Activated CD8-positive, alpha-beta memory T cell treated with anti-CD3 and anti-CD28 coated beads, Interleukin-2, amount 50 U/mL, for 1 hour (primary cell): ENCODE measurements around the gene APOL1.
"Not testable (repeated sequence)": the region's sequence is repeated elsewhere in the genome, so short reads cannot be mapped to it uniquely, and the experiment has no call there.

ENCODE experiments used
- DNase-seq: peaks from one replicate; pipeline ENCODE4 v3.0.0-alpha.2; 2020; ENCODE audit errors: extremely low read depth

The APOL1 gene

DNA sequence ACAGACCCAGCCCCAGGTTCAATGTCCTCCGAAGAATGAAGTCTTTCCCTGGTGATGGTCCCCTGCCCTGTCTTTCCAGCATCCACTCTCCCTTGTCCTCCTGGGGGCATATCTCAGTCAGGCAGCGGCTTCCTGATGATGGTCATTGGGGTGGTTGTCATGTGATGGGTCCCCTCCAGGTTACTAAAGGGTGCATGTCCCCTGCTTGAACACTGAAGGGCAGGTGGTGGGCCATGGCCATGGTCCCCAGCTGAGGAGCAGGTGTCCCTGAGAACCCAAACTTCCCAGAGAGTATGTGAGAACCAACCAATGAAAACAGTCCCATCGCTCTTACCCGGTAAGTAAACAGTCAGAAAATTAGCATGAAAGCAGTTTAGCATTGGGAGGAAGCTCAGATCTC lies 14.1 kb downstream of the APOL1 start:
- no peak for DNase-seq

DNA sequence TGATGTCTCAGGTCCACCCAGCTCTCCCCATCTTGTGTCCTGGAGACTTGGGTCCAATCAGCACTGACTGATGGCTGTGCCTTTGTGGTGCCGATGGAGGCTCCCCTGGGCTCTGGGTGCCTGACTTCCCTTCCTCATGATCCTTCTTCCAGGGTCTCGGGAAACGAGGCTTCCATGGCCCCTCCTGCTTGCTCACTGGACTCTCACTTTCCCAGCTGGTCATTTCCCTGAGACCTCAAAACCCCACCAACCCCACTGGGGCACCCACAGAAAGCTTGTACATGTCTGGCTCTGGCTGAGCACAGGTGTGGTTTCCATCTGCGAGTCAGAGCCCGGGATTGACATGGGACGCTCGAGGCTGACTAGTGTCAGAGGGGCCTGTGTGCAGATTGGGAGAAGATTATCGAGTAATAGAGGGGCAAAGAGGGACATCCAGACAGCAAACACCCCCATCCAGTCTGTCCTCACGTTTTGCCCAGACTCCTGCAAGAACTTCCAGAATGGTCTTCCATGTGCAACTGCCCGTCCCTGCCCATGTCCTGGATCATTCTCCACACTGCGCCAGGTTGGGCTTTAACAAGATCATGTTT lies 15.1 kb downstream of the APOL1 start:
- DNase-seq = no peak

DNA sequence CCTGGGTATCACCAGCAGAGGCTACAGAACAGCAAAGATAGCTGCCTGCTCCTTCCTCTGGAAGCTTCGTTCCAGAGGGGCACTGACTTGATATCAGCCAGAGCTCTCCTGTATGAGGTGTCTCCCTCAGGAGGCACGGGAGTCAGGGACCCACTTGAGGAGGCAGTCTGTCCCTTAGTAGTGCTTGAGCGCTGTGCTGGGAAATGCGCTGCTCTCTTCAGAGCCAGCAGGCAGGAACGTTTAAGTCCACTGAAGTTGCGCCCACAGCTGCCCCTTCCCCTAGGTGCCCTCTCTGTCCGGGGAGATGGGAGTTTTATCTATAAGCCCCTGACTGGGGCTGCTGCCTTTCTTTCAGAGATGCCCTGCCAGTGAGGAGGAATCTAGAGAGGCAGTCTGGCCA lies 18.3 kb downstream of the APOL1 start:
- not testable (repeated sequence) for DNase-seq

DNA sequence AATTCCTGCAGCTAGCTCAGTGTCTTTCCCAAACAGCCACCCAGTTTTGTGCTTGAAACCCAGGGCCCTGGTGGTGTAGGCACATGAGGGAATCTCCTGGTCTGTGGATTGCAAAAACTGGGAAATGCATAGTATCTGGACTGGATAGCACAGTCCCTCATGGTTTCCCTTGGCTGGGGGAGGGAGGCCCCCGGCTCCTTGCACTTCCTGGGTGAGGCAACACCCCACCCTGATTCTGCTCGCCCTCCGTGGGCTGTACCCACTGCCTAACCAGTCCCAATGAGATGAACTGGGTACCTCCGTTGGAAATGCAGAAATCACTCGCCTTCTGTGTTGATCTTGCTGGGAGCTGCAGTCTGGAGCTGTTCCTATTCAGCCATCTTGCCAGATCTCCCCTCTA lies 19.0 kb downstream of the APOL1 start:
- not testable (repeated sequence) for DNase-seq

DNA sequence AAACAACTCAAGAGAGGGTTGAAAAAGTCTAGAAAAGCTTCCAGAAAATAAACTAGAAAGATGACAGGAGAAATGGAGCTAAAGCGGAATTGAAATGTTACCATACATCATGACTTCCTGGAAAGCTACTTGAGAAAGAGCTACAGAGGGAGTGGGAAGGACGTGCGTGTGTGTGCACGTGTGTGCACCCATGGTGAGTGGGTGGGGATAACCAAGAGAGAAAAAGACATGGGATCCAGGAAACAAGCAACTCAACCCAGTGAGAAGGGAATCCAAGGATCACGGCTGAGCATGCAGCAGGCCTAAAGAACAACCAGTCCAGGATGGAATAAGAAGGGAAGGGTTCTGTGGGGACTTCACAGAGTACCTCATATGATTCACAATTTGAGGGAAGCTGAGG lies 21.6 kb downstream of the APOL1 start:
- no peak for DNase-seq

DNA sequence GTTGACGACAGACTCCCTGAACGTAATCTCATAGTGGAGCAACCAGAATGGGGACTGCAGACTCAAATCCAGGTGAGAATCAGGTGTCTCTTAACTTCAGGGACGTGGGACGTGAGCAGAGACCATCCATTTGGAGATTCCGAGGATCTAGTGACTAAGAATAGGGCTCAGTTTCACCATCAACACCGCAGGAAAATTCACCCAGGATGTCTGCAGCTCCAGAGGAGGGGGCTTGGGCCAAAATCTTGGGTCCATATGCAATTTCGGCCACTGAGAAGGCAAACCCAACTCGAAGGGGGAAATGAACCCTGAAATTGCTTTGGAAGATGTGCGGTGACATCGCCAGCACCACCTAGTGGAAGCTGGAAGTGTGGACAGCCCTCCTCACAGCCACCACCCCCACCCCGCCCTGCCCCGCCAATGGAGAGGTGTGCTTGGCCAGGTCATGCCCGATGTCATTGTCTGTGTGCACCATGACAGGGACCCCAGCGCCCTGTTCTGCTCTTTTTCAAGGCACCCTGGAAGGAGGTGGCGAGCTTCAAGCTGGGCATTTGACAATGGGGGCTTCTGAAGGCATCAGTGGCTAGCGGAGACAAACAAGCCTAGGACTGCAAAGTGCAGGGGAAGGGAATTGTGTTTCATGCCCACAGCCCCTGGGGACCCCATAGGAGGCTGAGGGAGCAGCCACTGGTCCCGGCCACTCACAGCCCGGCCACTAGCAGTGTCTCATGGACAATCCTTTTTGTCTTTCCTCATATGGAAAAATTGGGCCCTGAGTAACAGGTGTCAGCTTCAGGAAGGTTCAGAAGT lies 24.8 kb downstream of the APOL1 start:
- DNase-seq = peak; percentile 18

DNA sequence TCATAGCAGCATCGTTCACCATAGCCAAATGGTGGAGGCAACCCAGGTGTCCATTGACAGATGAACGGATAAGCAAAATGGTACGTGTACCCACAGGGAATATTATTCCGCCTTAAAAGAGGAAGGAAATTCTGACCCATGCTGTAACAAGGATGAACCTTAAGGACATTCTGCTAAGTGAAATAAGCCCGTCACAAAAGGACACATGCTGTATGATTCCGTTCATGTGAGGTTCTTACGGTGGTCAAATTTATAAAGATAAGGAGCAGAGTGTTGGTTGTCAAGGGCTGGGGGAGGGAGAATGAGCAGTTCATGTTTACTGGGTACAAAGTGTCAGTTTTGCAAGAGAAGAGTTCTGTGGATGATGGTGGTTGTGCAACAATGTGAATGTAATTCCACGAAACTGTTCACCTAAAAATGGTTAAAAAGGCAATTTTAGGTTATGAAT lies 26.3 kb downstream of the APOL1 start:
- DNase-seq = no peak

DNA sequence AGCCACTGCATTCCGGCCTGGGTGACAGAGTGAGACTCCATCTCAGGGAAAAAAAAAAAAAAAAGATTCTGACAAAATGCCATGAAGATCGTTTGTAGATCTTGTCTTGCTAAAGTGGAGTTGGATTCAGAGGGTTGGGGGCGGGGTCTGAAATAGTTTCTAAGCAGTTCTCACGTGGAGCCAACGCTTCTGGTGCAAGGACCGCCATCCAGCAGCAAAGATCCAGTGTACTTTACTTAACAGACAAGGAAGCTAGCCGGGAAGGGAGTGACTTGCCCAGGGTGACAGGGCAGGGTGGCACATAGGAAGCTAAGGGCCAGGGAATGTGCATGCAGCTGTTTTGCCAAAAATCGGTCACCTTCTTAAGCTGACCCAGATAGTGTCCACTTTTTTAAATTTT lies 27.4 kb downstream of the APOL1 start:
- no peak for DNase-seq

DNA sequence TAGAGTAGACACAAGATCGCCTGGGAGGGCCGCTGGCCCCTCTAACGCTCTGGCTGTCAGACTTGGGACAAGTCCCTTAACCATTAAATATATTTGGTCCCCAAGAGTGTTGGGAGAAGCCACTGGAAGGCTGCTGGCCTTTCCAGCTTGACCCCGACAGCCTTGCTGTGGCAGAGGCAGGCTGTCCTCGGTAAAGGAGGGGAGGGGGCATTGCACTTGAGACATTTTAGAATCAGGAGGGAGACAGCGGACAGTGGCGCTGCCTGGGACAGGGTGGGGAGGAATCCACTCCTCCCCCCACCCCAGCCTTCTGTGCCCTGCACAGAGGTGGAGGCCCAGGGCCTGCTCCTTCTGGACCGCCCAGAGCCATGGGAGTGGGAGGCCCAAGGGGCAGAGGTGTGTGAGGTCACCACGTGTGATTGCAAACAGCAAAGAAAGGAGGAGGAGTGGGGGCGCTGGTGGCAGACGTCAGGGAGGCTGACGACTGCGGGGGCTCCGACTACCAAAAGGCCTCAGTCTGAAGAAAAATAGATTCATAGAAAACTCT lies 28.9 kb downstream of the APOL1 start:
- DNase-seq = no peak

DNA sequence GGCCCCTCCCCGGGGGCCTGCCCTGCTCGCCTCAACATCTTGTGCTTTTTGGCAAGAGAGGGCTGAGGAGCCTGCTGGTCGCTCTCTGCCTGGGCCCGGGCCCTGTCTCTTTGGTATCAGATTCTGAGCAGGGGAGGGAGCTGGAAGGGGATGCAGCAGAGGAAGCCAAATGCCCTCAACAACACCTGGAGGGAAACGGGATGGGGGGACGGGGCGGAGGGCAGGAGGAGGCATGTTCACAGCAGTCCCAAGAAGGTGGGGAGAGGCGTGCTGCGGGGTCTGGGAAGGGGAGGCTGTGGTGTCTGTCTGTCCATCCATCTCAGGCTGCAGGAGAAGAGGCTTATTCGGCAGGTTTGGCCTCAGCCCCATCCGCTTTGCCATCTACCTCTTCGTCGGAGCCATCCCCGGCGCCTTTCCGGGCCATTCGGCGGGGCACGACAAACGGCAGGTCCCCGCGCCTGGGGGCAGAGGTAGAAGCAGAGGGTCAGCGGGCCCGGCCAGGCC lies 29.4 kb downstream of the APOL1 start:
- DNase-seq = no peak

DNA sequence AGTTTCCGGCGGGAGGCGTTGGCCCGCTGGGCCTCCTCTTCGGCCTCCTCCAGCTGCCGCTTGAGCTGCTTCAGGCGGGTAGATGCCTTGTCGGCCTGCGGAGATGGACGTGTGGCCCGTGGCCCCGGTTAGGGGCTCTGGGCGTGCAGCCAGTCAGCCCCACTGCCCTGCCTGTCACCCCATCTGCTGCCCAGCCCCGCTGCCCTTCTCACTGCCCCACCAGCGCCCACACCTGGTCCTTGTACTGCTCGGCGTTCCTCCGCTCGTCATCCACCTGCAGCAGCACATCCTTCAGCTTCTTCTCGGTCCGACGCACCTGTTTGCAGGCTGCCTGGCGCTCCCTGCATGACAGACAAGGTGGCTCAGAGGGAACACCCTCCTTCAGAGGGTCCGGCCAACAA lies 31.2 kb downstream of the APOL1 start:
- DNase-seq = no peak

DNA sequence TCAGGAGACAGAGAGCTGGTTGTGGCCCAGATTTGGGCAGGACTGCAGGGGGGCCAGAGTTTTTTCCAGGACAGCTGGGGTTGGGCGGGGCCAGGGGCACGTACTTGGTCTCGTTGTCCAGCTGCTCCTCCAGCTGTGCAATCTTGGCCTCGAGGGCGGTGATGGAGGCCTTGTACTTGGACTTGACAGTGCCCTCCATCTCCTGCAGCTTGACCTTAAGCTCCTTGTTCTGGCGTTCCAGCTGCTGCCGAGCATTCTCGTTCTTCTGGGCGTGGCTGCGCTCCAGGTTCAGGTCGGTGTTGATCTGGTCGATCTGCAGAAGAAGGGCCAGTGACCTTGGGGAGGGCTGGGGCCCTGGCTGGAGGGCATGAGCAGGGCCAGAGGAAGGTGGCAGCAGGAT lies 32.1 kb downstream of the APOL1 start:
- DNase-seq = no peak

DNA sequence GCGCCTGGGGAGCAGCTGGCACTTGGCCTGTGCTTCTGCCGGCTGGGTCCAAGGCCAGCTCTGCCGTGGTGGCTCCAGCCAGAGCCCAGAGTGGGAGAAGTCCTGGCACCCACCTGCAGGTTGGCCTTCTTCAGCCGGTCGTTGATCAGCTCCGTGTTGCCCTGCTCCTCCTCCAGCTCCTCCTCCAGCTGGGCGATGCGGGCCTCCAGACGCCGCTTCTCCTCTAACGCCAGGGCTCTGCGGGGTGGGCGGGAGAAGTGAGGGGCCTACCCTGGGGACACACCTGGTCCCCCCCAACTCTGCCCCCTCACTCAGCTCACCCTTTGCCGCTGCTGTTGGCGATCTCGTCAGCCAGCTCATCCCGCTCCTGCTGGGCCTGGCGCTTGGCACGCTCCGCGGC lies 32.6 kb downstream of the APOL1 start:
- no peak for DNase-seq

DNA sequence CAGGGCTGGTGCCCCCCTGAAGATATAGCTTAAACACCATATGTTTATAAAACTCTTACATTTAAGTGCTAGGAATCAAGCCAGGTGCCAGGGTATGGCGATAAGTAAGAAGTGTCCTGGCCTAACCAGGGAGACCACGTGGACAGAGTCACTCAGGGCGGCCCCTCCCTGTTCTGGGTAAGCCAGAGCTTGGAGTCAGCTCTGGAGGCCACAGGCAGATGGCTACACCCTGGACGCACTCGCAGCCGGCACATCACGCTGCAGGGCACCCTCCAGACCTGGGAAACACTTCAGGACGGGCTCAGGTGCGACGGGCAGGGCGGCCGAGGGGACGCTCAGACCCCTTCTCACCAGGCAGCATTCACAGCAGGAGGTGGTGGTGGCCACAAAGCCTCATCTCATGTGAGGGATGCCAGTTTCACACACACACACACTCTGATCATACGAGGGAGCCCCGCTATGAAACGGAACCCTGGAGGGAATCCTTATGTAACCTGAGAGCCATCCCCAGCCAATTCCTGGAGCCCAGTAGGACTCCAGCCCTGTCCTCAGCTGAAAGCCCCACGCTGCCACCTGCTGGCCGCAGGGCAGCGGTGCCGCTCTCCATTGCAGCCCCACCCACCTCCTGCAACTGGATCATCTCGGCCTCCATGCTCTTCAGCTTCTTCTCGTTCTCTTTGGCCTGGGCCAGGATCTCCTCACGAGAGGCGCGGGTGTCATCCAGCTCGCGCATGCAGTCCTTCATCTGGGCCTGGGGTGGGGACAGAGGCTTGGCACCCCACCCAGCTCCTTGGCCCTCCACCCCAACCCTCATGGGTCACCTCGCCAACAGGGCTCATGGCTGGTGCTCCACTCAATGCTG lies 33.4 kb downstream of the APOL1 start:
- DNase-seq = no peak

DNA sequence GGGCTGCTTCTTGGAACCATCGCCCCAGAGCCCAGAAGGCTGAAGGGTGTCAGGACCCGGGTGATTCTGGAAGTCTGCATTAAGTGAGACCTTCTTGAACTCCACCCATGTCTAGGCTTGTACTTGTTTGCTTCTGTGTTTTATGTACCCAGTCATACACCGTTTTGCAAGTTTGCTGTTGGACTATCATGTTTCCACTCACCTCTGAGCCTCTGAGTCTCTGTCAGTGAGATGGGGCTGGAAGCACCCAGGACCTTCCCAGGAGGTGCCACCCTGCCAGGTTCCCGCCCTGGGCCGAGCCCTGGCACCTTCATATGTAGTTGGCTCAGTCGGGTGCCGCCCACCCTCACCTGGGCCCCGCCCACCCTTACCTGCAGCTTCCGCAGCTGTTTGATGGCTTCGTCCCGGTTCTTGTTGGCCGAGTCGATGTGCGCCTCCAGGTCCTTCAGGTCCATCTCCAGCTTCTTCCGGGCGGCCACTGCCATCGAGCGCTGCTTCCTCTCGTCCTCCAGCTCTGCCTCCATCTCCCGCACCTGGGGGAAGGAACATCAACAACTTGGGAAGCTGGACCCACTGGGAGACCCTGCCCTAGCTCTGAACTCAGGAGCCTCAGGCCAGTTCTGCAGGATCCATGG lies 35.1 kb downstream of the APOL1 start:
- DNase-seq = no peak

DNA sequence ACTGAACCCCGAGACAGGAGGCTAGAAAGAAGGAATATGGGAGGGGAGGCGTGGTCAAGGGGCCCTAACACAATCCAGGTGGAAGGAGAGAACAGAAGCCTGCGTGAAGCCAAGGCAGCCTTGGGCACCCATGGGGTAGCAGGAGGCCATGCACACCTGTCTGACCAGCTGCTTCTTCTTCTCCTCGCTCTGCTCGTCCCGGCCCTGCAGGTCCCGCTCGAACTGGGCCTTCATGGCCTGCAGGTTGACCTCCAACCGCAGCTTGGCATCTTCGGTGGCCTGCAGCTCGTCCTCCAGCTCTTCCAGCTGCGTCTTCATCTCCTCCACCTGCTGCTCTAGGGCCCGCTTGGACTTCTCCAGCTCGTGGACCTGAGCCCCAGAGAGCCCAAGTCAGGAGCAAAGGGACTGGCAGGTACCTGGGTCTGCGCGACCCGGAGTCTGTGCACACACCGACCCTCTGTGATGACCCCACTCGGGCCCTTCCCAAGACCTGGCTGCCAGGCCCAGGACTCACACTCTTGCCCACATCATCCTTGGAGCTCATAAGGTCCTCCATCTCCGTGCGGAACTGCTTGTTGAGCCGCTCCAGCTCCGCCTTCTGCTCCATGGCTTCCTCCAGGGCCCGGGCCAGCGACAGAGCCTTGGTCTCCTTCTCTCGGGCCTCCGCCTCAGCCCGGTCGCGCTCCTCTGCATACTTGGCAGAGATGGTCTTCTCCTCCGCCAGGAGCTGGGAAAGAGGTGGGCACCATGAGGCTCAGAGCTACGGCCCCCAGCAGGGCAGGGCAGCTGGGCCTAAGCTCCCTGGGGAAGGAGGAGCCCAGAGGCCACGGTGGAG lies 35.9 kb downstream of the APOL1 start:
- no peak for DNase-seq

DNA sequence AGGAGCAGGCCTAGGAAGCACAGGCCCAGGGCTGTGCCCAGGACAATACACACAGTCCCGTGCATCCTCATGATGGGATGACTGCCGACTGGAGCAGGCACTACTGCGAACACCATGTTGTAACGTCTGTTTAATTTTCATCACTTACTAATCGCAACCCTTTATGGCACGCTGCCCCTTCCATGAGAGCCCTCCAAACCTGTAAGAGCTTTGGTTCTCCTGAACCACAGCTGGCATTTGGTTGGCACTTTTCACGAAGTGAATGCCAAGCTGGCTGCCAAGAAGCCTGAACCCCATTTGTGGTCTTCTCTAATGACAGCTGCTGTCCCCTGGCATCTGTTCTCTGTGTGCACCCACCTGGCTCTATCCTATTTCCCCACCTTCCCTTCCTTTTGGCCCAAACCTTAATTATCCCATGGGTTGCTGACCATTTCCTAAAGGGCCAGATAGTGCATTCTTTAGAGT lies 36.5 kb downstream of the APOL1 start:
- no peak for DNase-seq

DNA sequence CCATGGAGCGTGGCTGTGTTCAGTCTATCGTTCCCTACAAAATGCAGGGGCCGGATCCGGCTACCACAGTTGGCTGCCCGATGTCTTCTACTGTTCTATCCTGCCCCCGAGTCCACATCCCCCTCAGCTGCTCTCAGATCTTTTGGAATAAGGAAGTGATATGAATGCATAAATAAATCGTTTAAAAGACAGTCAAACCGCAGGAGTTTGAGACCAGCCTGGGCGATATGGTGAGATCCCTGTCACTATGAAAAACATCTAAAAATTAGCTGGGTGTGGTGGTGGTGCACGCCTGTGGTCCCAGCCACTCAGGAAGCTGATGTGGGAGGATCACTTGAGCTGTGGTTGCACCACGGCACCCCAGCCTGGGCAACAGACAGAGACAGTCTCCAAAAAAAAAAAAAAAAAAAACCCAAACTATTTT lies 37.0 kb downstream of the APOL1 start:
- not testable (repeated sequence) for DNase-seq

DNA sequence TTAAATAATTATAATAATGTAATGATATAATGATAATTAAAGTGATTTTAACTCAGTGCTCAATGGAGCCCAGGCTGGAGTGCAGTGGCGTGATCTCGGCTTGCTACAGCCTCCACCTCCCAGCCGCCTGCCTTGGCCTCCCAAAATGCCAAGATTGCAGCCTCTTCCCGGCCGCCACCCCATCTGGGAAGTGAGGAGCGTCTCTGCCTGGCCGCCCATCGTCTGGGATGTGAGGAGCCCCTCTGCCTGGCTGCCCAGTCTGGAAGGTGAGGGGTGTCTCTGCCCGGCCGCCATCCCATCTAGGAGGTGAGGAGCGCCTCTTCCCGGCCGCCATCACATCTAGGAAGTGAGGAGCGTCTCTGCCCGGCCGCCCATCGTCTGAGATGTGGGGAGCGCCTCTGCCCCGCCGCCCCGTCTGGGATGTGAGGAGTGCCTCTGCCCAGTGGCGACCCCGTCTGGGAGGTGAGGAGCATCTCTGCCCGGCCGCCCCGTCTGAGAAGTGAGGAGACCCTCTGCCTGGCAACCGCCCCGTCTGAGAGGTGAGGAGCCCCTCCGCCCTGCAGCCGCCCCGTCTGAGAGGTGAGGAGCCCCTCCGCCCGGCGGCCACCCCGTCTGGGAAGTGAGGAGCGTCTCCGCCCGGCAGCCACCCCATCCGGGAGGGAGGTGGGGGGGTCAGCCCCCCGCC lies 37.6 kb downstream of the APOL1 start:
- not testable (repeated sequence) for DNase-seq
